WTC11 (cell line): ENCODE data around the gene IL18R1. TPM values are rescaled to one million over a fixed set of nuclear protein-coding genes. Genes with fewer than 3 reads are reported as not detected.

Experiments used
- ATAC-seq: fragments of 200-7000 bp; cut with Tn5 transposase; 2 replicates; pipeline ENCODE4 v1.10.0; 2021; ENCODE audit warnings: mild to moderate bottlenecking, moderate library complexity
- CTCF ChIA-PET: fragments of 300-600 bp; sonication (Branson Sonifier 250); formaldehyde crosslinking; loops from one replicate; lab custom pipeline; 2021; ENCODE audit warnings: antibody characterized with exemption; lab: Charles Lee
- POLR2A ChIA-PET: fragments of 350-600 bp; sonication (Branson Sonifier 250); formaldehyde crosslinking; loops from one replicate; lab custom pipeline; 2021; ENCODE audit warnings: antibody characterized with exemption; lab: Charles Lee
- DNase-seq: peaks from one replicate; pipeline ENCODE4 v3.0.0; 2021; ENCODE audit warnings: low spot score
- H3K27ac Mint-ChIP-seq: 2 replicates; pipeline ENCODE4 v1.8.0; 2021; ENCODE audit warnings: mixed read lengths
- H3K27me3 Mint-ChIP-seq: 2 replicates; pipeline ENCODE4 v1.8.0; 2021; ENCODE audit warnings: low read depth, mild to moderate bottlenecking, moderate library complexity, mixed read lengths
- H3K36me3 Mint-ChIP-seq: 2 replicates; pipeline ENCODE4 v1.8.0; 2021; ENCODE audit warnings: mixed read lengths
- H3K4me1 Mint-ChIP-seq: 2 replicates; pipeline ENCODE4 v1.8.0; 2022; ENCODE audit warnings: mixed read lengths
- H3K4me3 Mint-ChIP-seq: 2 replicates; pipeline ENCODE4 v1.8.0; 2021; ENCODE audit warnings: mild to moderate bottlenecking, moderate library complexity, mixed read lengths
- H3K9me3 Mint-ChIP-seq: 2 replicates; pipeline ENCODE4 v1.8.0; 2021; ENCODE audit warnings: mixed read lengths
- CBFB ChIP-seq: sonication (generic); formaldehyde crosslinking; IDR thresholded peaks from 2 replicates; pipeline ENCODE4 v1.8.1; 2022; ENCODE audit warnings: mild to moderate bottlenecking, low read depth, missing genetic modification reagents
- E2F4 ChIP-seq: sonication (generic); formaldehyde crosslinking; IDR thresholded peaks from 2 replicates; pipeline ENCODE4 v1.8.1; 2022; ENCODE audit warnings: low read depth, mild to moderate bottlenecking, moderate library complexity, missing genetic modification reagents, borderline replicate concordance
- FOXP1 ChIP-seq: sonication (generic); formaldehyde crosslinking; IDR thresholded peaks from 2 replicates; pipeline ENCODE4 v1.8.0; 2022; ENCODE audit warnings: missing genetic modification reagents, mild to moderate bottlenecking, moderate library complexity, borderline replicate concordance
- IRF1 ChIP-seq: sonication (generic); formaldehyde crosslinking; IDR thresholded peaks from 2 replicates; pipeline ENCODE4 v1.8.0; 2023; ENCODE audit warnings: missing genetic modification reagents
- JAZF1 ChIP-seq: fragments of 250-450 bp; sonication (Bioruptor Pico); IDR thresholded peaks from 2 replicates; pipeline ENCODE4 v1.9.0; 2021; ENCODE audit warnings: moderate library complexity, mild to moderate bottlenecking, inconsistent platforms
- NFYB ChIP-seq: sonication (generic); formaldehyde crosslinking; conservative IDR thresholded peaks from 2 replicates; pipeline ENCODE4 v1.8.0; 2022; ENCODE audit warnings: low read depth, missing genetic modification reagents
- NR2C2 ChIP-seq: sonication (generic); formaldehyde crosslinking; IDR thresholded peaks from 2 replicates; pipeline ENCODE4 v1.8.0; 2022; ENCODE audit warnings: mild to moderate bottlenecking, missing genetic modification reagents
- PRDM15 ChIP-seq: sonication (generic); formaldehyde crosslinking; IDR thresholded peaks from 2 replicates; pipeline ENCODE4 v1.8.0; 2022; ENCODE audit warnings: missing genetic modification reagents
- USF2 ChIP-seq: sonication (generic); formaldehyde crosslinking; IDR thresholded peaks from 2 replicates; pipeline ENCODE4 v1.8.1; 2023; ENCODE audit warnings: mild to moderate bottlenecking, missing genetic modification reagents, moderate library complexity
- ZNF281 ChIP-seq: sonication (generic); formaldehyde crosslinking; IDR thresholded peaks from 2 replicates; pipeline ENCODE4 v1.8.0; 2023; ENCODE audit warnings: mild to moderate bottlenecking, missing genetic modification reagents
- ZNF425 ChIP-seq: fragments of 250-450 bp; sonication (Bioruptor Pico); conservative IDR thresholded peaks from 2 replicates; pipeline ENCODE4 v1.9.0; 2021; ENCODE audit warnings: mild to moderate bottlenecking
- total RNA-seq: library from RNA; stranded (reverse); gene quantifications from 3 replicates; pipeline ENCODE4 v1.2.3, GENCODE V29; 2021

The IL18R1 gene
- total RNA-seq, 1 experiment from 2014 or later = not detected

- Mint-ChIP-seq H3K4me3 (no peak overlapping the region), H3K4me1 (no peaks in the 10 kb centered on the region), H3K36me3 (no peaks in the 10 kb centered on the region), H3K9me3 (no peaks in the 10 kb centered on the region), H3K27me3 (no peaks in the 10 kb centered on the region; the same call in 1 of the 2 replicates), H3K27ac (no peak overlapping the region)
- DNase-seq (no peak), ATAC-seq (no peak)
- ChIA-PET CTCF (no interaction called here), POLR2A (no interaction called here)
- TF ChIP-seq E2F4 = no peak
- TF ChIP-seq ZNF281 (CRISPR knock-in tag) = no peak
- TF ChIP-seq JAZF1 (CRISPR knock-in tag) = no peak
Measured at GRCh38 chr2:102428573-102428972, 73.0 kb downstream of the IL18R1 start.

- H3K4me1 Mint-ChIP-seq = no peaks in the 10 kb centered on the region
- no peaks in the 10 kb centered on the region; the same call in 1 of the 2 replicates for H3K27me3 Mint-ChIP-seq
- no peak overlapping the region for H3K4me3 Mint-ChIP-seq
- ATAC-seq = no peak
- no peaks in the 10 kb centered on the region for H3K9me3 Mint-ChIP-seq
- CTCF ChIA-PET = no interaction called here
- POLR2A ChIA-PET = no interaction called here
- no peak for DNase-seq
- H3K27ac Mint-ChIP-seq = no peak overlapping the region
- TF ChIP-seq USF2 (no peak), PRDM15 (CRISPR knock-in tag) (no peak), NFYB (no peak), CBFB (no peak), ZNF425 (CRISPR knock-in tag) (no peak), IRF1 (no peak), NR2C2 (CRISPR knock-in tag) (no peak), FOXP1 (CRISPR knock-in tag) (no peak)
- H3K36me3 Mint-ChIP-seq = no peaks in the 10 kb centered on the region
Measured at GRCh38 chr2:102432386-102432785, 76.8 kb downstream of the IL18R1 start.
